GM21360 (cell line): Measurements from ENCODE around the gene SLC9A9.
"Not testable (repeated sequence)": the region's sequence is repeated elsewhere in the genome, so short reads cannot be mapped to it uniquely, and the experiment has no call there.

ENCODE experiments used
- ATAC-seq: cut with Tn5 transposase; IDR thresholded peaks from one replicate; pipeline ENCODE4 v1.9.1; 2021; ENCODE audit warnings: mild to moderate bottlenecking, moderate library complexity; ENCODE audit not compliant: unreplicated experiment

Gene SLC9A9

GRCh38 chr3:143847787-143848631 lies at the start of gene SLC9A9:
SLC9A9 (minus strand) TSS chr3:143848468; CDS start chr3:143848322, 146 bp downstream.
- peak; percentile 75 for ATAC-seq

GRCh38 chr3:143897576-143898295 lies 49.5 kb upstream of the SLC9A9 start:
- no peak for ATAC-seq

DNA sequence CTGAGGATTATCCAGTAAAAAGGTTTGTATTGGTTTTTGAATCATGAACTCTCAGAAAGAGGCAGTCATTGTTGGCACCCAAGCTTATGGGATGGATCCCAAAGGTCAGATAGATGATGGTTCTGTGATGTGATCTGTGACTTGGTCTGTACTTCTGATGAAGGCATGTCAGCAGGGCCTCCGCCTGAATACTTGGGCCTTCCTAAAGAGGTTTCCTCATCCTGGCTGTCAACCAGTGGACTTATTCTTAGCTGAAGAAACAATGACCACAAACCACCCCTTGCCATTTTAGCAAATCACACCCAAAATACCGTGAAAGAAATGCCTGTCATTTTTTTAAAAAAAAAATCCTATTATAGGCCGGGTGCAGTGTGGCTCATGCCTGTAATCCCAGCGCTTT lies 48.2 kb upstream of the SLC9A9 start:
- ATAC-seq = no peak

- no peak for ATAC-seq
These were observed 47.5 kb upstream of the SLC9A9 start for GRCh38 chr3:143895805-143896204.

DNA sequence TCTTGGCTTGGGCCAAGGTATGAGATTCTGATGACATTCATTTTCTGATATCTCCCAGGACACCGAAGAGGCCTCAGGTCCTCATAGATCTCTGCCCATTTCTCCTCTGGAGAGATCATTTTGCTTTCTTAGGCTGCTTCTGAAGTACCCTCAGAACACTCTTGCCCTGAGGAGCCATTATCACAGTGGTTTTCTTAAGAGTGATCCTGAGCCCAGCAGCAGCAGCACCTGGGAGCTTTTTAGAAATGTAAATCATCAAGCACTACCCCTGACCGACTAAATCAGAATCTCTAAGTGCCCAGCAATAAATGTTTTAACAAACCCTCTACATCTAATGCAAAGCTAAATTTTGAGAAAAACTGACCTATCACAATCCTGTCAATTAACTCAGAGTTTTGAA lies 40.6 kb upstream of the SLC9A9 start:
- no peak for ATAC-seq

- no peak for ATAC-seq
These were observed 39.9 kb upstream of the SLC9A9 start for GRCh38 chr3:143888166-143888565.

GRCh38 chr3:143885780-143886427 lies 37.6 kb upstream of the SLC9A9 start:
- ATAC-seq = peak; percentile 91

- no peak for ATAC-seq
These were observed 36.6 kb upstream of the SLC9A9 start for GRCh38 chr3:143884861-143885260.

DNA sequence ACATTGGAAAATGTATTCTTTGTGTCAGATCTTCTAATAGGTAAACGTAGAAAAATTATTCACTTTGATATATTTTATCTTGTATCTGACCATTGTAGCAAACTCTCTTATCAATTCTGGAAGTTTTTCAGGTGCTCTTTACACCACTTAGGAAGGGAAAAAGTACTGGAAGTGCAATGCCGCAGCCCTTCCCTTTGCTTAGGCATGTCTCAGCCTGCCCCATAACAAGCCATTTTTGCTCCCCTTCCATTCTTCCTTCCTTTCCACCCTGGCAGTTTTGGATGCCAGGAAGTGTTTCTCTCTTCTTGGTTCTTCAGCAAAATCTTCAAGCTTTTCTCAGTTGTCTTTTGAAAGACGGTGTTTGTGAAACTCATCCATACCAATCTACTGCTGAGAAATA lies 34.9 kb upstream of the SLC9A9 start:
- ATAC-seq = no peak

DNA sequence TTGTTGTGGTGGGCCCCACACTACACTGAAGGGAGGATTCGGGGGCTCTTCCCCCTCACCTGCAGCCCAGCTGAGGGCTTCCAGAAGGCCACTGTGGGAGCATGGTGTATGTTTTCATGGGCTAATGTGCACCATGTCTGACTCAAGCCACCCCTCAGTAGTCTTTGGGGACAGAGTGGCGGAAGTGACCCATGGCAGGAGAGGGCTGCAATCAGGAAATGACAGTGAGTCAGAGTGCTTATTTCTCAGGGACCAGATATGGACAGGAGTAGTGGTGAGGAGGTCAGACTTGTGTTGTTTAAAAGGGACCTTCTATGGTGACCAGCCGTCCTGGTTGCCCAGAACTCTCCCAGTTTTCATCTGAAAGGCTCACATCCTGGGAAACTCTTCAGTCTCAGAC lies 32.8 kb upstream of the SLC9A9 start:
- no peak for ATAC-seq

GRCh38 chr3:143875546-143875945 lies 27.3 kb upstream of the SLC9A9 start:
- ATAC-seq = no peak

DNA sequence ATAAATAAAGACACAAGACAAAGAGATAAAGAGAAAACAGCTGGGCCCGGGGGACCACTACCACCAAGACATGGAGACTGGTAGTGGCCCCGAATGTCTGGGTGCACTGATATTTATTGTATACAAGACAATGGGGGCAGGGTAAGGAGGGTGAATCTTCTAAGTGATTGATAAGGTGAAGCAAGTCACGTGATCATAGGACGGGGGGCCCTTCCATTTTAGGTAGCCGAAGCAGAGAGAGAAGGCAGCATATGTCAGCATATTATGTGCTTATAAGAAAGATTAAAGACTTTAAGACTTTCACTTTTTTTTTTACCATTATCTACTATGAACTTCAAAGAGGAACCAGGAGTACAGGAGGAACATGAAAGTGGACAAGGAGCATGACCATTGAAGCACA lies 25.3 kb upstream of the SLC9A9 start:
- ATAC-seq = not testable (repeated sequence)

GRCh38 chr3:143865302-143865701 lies 17.0 kb upstream of the SLC9A9 start:
- no peak for ATAC-seq

DNA sequence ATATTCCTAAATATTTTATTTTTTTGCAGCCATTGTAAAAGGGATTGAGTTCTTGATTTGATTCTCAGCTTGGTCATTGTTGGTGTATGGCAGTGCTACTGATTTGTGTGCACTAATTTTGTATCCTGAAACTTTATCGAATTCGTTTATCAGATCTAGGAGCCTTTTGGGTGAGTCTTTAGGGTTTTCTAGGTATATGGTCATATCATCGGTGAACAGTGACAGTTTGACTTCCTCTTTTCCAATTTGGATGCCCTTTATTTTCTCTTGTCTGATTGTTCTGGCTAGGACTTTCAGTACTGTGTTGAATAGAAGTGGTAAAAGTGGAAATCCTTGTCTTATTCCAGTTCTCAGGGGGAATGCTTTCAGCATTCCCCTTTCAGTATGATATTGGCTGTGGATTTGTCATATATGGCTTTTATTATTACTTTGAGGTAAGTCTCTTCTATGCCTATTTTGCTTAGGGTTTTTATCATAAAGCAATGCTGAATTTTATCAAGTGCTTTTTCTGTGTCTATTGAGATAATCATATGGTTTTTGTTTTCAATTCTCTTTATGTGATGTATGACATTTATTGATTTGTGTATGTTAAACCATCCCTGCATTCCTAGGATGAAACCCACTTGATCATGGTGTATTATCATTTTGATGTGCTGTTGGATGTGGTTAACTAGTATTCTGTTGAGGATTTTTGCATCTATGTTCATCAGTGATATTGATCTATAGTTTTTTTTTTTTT lies 11.4 kb upstream of the SLC9A9 start:
- no peak for ATAC-seq

- ATAC-seq = no peak
These were observed 8.1 kb upstream of the SLC9A9 start for GRCh38 chr3:143856252-143856970.

DNA sequence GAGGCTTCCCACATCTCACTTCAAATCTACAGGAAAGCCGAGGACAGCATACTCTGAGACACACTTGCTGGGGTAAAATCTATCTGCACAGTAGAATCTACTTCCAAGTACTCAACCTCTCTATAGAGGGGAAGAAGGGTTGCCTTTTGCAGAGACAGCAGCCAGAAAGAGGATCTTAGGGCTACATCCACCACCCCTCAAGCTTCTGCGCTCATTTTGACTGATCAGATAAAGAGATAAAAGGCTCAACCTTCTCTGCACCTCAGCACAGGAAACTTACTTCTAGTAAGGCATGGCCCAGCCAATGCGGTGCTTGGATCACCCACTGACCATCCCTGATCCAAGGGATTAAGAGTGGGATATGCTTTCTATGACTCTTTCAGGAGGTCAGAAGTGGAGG lies 6.9 kb upstream of the SLC9A9 start:
- ATAC-seq = no peak

DNA sequence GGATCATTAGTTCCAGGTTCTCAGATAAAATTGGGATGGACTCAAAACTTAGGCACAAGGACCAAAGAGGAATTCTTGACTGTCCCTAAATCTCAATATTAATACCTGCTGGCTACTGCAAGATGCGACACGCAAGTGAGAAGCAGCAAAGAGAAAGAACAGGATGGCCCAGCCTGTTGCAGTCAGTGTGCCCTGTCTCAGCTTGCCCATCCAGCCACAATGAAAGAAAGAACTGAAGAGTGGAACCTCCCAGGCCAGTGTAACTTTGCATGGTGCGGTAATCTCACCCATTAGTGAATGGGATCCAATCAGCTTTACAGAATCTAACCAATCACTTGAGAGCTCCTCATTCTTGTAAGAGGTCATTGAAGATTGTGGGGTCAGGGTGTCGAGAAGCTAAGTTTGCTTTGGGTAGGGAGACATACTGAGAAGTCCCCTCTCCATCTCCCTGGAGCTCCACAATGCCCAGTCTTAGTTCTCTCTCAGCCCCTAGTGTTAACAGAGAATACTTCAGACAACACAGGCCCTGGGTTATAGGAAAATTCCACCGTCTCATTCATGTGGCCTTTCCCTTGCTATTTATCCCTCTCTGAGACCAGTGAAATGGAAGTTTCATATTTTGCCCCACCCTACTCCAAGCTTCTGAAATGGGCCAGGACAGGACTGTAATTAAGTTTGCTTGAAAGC lies 3.2 kb upstream of the SLC9A9 start:
- no peak for ATAC-seq

GRCh38 chr3:143850877-143851276 lies 2.6 kb upstream of the SLC9A9 start:
- ATAC-seq = no peak

GRCh38 chr3:143849854-143850549 lies 1.7 kb upstream of the SLC9A9 start:
- peak; percentile 60 for ATAC-seq
